Vagina (tissue), 2 donors: ENCODE data around the gene AMT.
"Not testable (repeated sequence)": the region's sequence is repeated elsewhere in the genome, so short reads cannot be mapped to it uniquely, and the experiment has no call there.

Source experiments
- POLR2A ChIP-seq, 2 donors: fragments of 450-650 bp; IDR thresholded peaks; one replicate each; pipeline ENCODE4 v1.6.1; 2017; ENCODE audit warnings: antibody characterized with exemption in 2 of 2, mild to moderate bottlenecking in 2 of 2, moderate library complexity in 2 of 2
- TF ChIP-seq, protein P1 (sequence below), 3 experiments: fragments of 450-650 bp in 2 of 3; fragments of 200-600 bp in 1 of 3; sonication (generic) in 1 of 3; IDR thresholded peaks; one replicate each; pipeline ENCODE4 v1.5.1; 2017 to 2019; ENCODE audit warnings: antibody characterized with exemption in 3 of 3, mild to moderate bottlenecking in 2 of 3, moderate library complexity in 2 of 3

GRCh38 chr3:49405570-49405969 lies 16.7 kb downstream of the AMT start:
- TF ChIP-seq, protein P1, sequence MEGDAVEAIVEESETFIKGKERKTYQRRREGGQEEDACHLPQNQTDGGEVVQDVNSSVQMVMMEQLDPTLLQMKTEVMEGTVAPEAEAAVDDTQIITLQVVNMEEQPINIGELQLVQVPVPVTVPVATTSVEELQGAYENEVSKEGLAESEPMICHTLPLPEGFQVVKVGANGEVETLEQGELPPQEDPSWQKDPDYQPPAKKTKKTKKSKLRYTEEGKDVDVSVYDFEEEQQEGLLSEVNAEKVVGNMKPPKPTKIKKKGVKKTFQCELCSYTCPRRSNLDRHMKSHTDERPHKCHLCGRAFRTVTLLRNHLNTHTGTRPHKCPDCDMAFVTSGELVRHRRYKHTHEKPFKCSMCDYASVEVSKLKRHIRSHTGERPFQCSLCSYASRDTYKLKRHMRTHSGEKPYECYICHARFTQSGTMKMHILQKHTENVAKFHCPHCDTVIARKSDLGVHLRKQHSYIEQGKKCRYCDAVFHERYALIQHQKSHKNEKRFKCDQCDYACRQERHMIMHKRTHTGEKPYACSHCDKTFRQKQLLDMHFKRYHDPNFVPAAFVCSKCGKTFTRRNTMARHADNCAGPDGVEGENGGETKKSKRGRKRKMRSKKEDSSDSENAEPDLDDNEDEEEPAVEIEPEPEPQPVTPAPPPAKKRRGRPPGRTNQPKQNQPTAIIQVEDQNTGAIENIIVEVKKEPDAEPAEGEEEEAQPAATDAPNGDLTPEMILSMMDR (IDR thresholded peaks at IDR 0.05): not testable (repeated sequence)
- TF ChIP-seq POLR2A (IDR thresholded peaks at IDR 0.05): not testable (repeated sequence)
